Stimulated activated CD4-positive, alpha-beta T cell treated with anti-CD3 and anti-CD28 coated beads, Interleukin-1b, Interleukin-23, amount 100 ng/mL, for 24 hours (primary cell): Measurements from ENCODE around the gene CCL26.
"Not testable (repeated sequence)": the region's sequence is repeated elsewhere in the genome, so short reads cannot be mapped to it uniquely, and the experiment has no call there.

Source experiments
- DNase-seq, 4 experiments: peaks; one replicate each; pipeline ENCODE4 v3.0.0-alpha.2; 2020; ENCODE audit warnings: low read depth in 4 of 4, low spot score in 1 of 4

CCL26 gene

DNA sequence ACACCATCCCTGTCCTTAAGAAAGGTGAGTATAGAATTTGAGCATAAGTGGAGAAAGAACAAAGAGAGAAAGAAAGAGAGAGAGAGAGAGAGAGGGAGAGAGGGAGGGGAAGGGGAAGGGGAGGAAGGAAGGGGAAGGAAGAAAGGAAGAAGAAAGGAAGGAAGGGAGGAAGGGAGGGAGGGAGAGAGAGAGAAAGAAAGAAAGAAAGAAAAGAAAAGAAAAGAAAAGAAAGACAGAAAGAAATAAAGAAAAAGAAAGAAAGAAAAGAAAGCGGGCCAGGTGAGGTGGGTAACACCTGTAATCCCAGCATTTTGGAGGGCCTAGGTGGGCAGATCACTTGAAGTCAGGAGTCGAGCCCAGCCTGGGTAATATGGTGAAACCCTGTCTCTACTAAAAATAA, 21.7 kb upstream of the CCL26 start:
- no peak for DNase-seq

- not testable (repeated sequence) for DNase-seq
These were observed 20.6 kb upstream of the CCL26 start for GRCh38 chr7:75792567-75792966.

DNA sequence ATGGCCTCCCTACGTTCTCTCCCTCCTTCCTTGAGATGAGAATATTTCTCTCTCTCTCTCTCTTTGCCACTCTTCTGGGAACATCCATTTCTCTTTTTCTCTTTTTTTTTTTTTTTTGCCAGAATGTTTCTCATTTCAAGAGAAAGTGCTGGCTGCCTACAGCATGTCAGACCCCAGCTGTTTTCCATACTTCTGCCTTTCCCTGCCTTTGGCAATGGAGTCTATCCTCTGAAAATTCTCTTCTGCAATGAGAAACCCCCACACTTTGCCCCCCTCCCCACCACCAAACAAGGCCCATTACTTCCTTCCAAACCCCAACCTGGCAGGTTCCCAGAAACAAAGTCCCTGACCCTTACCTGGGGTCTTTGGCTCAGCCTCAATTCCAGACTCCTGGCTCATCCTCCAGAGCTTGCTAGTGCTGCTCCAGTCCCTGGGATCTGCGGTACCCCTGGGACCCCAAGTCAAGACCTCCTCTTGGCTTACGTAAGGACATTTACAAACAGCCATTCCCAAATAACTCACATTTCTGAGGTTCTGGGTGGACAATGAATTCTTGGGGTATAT, 17.4 kb upstream of the CCL26 start:
- DNase-seq, result no peak

DNA sequence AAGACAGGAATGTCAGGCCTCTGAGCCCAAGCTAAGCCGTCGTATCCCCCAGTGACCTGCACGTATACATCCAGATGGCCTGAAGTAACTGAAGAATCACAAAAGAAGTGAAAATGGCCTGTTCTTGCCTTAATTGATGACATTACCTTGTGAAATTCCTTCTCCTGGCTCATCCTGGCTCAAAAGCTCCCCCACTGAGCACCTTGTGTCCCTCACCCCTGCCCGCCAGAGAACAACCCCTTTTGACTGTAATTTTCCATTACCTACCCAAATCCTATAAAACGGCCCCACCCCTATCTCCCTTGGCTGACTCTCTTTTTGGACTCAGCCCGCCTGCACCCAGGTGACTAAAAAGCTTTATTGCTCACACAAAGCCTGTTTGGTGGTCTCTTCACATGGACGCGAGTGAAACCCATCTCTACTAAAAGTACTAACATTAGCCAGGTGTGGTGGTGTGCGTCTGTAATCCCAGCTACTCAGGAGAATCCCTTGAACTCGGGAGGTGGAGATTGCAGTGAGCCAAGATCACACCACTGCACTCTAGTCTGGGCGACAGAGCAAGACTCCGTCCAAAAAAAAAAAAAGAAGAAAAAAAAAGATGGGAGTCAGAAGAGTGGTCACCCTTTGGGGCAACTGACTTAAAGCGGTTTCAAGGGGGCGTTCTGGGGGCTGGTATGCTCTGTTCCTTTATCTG, 16.3 kb upstream of the CCL26 start:
- not testable (repeated sequence) for DNase-seq

GRCh38 chr7:75783058-75783457, 11.0 kb upstream of the CCL26 start:
- not testable (repeated sequence) for DNase-seq

GRCh38 chr7:75780647-75781273, 8.7 kb upstream of the CCL26 start:
- not testable (repeated sequence) for DNase-seq

GRCh38 chr7:75779516-75779915, 7.5 kb upstream of the CCL26 start:
- DNase-seq, result not testable (repeated sequence)

GRCh38 chr7:75779035-75779434, 7.0 kb upstream of the CCL26 start:
- DNase-seq, result not testable (repeated sequence)

DNA sequence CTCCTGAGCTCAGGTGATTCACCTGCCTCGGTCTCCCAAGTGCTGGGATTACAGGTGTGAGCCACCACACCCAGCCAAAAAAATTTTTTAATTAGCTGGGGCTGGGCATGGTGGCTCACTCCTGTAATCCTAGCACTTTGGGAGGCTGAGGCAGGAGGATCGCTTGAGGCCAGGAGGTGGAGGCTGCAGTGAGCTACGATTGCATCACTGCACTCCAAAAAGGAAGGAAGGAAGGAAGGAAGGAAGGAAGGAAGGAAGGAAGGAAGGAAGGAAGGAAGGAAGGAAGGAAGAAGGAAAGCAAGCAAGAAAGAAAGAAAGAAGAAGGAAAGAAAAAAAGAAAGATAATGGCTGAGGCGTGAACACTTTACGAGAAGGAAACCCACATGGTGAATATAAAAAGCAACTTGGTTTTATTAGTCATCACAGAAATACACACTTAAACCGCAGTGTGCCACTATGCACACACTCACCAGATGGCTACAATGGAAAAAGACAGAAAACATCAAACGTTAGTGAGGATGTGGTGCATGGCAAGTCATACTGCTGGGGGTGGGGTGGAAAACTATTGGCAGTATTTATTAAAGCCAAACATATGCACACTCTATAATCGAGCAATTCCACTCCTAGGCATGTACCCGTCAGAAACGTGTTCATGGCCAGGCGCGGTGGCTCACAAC, 4.4 kb upstream of the CCL26 start:
- peak; percentile 15 to 57 (median 30) for DNase-seq

DNA sequence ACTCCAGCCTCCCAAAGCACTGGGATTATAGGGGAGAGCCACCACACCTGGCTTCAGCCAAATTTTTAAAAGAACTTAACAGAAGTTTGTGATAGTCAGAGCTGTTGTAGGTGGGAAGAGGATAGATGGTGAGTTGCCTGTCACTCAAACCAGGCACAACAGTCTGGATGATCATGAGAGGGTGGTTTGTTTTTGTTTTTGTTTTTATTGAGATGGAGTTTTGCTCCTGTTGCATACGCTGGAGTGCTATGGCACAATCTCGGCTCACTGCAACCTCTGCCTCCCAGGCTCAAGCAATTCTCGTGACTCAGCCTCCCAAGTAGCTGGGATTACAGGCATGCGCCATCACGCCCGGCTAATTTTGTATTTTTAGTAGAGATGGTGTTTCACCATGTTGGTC, 1.9 kb upstream of the CCL26 start:
- DNase-seq, result not testable (repeated sequence)

GRCh38 chr7:75771224-75771623, 787 bp downstream of the CCL26 start:
- no peak for DNase-seq

- DNase-seq, result no peak
These were observed 9.6 kb downstream of the CCL26 start for GRCh38 chr7:75762350-75762917.

- DNase-seq, result not testable (repeated sequence)
These were observed 10.2 kb downstream of the CCL26 start for GRCh38 chr7:75761801-75762200.

DNA sequence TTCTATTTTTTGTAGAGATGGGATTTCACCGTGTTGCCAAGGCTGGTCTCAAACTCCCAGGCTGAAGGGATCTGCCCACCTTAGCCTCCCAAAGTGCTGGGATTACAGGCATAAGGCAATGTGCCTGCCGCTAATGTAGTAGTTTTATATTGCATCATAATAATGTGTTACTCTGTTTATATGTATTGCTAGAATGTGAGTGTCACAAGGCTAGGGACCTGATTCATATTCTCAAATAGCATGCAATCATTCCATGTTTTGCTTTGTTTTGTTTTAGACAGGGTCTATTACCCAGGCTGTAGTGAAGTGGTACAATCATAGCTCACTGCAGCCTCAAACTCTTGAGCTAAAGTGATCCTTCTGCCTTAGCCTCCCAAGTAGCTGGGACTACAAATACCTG, 13.5 kb downstream of the CCL26 start:
- no peak for DNase-seq

- no peak for DNase-seq
These were observed 14.2 kb downstream of the CCL26 start for GRCh38 chr7:75757860-75758259.

- DNase-seq, result no peak
These were observed 14.9 kb downstream of the CCL26 start for GRCh38 chr7:75756991-75757676.

- DNase-seq, result no peak
These were observed 15.6 kb downstream of the CCL26 start for GRCh38 chr7:75756206-75756990.

DNA sequence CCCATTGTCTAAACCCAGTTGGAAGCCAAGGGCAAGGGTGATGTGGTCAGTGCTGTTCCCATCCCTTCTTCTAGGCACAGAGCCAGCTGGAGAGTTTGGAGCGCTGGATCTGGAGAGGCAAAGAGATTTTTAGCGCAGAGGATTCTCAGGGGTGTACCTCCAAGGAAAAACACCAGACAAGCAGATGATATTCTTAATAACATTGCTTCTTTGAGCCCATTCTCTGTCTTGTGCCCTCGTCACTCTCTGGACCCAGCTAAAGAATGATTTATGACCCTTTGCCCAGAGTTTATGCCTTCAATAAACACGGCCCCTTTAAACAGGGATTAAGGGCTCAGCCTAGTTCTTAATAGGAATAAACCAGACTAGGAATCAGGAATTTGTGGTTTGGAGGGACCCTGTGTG, 28.6 kb downstream of the CCL26 start:
- DNase-seq, result no peak

- no peak for DNase-seq
These were observed 31.0 kb downstream of the CCL26 start for GRCh38 chr7:75740846-75741497.
